ENCODE results near the gene PAPSS1. TPM values are rescaled to one million over a fixed set of nuclear protein-coding genes. Genes with fewer than 3 reads are reported as not detected.

PAPSS1 gene
- polyA plus RNA-seq, 1 donor (not counting 4 experiments of a cell fraction or from before 2014, with no cell fraction given) = 95.2 TPM

- Histone ChIP-seq H3K79me2 (ENCODE audit: control insufficient read depth, insufficient read depth, low read length) (no peaks in the 10 kb centered on the region), H4K20me1 (ENCODE audit: control insufficient read depth, extremely low read depth, insufficient read depth, low read length) (no peaks in the 10 kb centered on the region), H3K4me2 (ENCODE audit: control insufficient read depth, extremely low read depth, insufficient read depth, low read depth, low read length) (no peak overlapping the region), H3K27me3 (ENCODE audit: control insufficient read depth, extremely low read depth, insufficient read depth, low read length) (no peaks in the 10 kb centered on the region), H3K9me1 (ENCODE audit: control insufficient read depth, extremely low read depth, insufficient read depth, low read length) (no peaks in the 10 kb centered on the region), H3K36me3 (ENCODE audit: control insufficient read depth in 2 of 2, extremely low read depth in 1 of 2, insufficient read depth in 2 of 2, low read length in 2 of 2) (peaks cover 0 to 3% of the 10 kb centered on the region in 2 experiments), H3K9me3 (ENCODE audit: control insufficient read depth, low read depth, low read length) (no peaks in the 10 kb centered on the region), H3K4me1 (ENCODE audit: control insufficient read depth, extremely low read depth, insufficient read depth, low read length) (no peaks in the 10 kb centered on the region), H3K27ac (ENCODE audit: control insufficient read depth, insufficient read depth, low read length) (no peak overlapping the region), H3K4me3 (ENCODE audit: control insufficient read depth in 2 of 3, extremely low read depth in 1 of 3, insufficient read depth in 2 of 3, low read depth in 1 of 3, low read length in 3 of 3) (no peak overlapping the region), H3K9ac (ENCODE audit: control insufficient read depth, extremely low read depth, insufficient read depth, low read length) (no peak overlapping the region), H2AFZ (ENCODE audit: control insufficient read depth, low read length) (no peak overlapping the region)
- TF ChIP-seq EZH2 (IDR thresholded peaks at IDR 0.05; ENCODE audit: low read length) (no peak), CTCF (optimal IDR thresholded peaks at IDR 0.05 in 1 of 3, IDR thresholded peaks at IDR 0.05 in 1 of 3, conservative IDR thresholded peaks at IDR 0.05 in 1 of 3; ENCODE audit: extremely low read depth in 1 of 3, insufficient read depth in 2 of 3, low read length in 3 of 3) (no peak)
- DNase-seq (ENCODE audit: low read depth, low spot score) (no peak), FAIRE-seq (no peak)
- dilution Hi-C loops (cut with MboI; ENCODE audit: extremely low pct_ligation_motif_present, low sequenced_read_pairs) = no loop called here
Observed at GRCh38 chr4:107650251-107650650, 69.8 kb downstream of the PAPSS1 start.

- Histone ChIP-seq H3K4me3 (ENCODE audit: control insufficient read depth in 2 of 3, extremely low read depth in 1 of 3, insufficient read depth in 2 of 3, low read depth in 1 of 3, low read length in 3 of 3) (no peak overlapping the region), H4K20me1 (ENCODE audit: control insufficient read depth, extremely low read depth, insufficient read depth, low read length) (no peaks in the 10 kb centered on the region), H2AFZ (ENCODE audit: control insufficient read depth, low read length) (no peak overlapping the region), H3K36me3 (ENCODE audit: control insufficient read depth in 2 of 2, extremely low read depth in 1 of 2, insufficient read depth in 2 of 2, low read length in 2 of 2) (peaks cover 0 to 6% of the 10 kb centered on the region in 2 experiments), H3K27me3 (ENCODE audit: control insufficient read depth, extremely low read depth, insufficient read depth, low read length) (no peaks in the 10 kb centered on the region), H3K4me2 (ENCODE audit: control insufficient read depth, extremely low read depth, insufficient read depth, low read depth, low read length) (no peak overlapping the region), H3K9me1 (ENCODE audit: control insufficient read depth, extremely low read depth, insufficient read depth, low read length) (no peaks in the 10 kb centered on the region), H3K9me3 (ENCODE audit: control insufficient read depth, low read depth, low read length) (no peaks in the 10 kb centered on the region), H3K27ac (ENCODE audit: control insufficient read depth, insufficient read depth, low read length) (no peak overlapping the region), H3K79me2 (ENCODE audit: control insufficient read depth, insufficient read depth, low read length) (no peaks in the 10 kb centered on the region), H3K9ac (ENCODE audit: control insufficient read depth, extremely low read depth, insufficient read depth, low read length) (no peak overlapping the region), H3K4me1 (ENCODE audit: control insufficient read depth, extremely low read depth, insufficient read depth, low read length) (no peaks in the 10 kb centered on the region)
- FAIRE-seq (no peak), DNase-seq (ENCODE audit: low read depth, low spot score) (no peak)
- dilution Hi-C loops (cut with MboI; ENCODE audit: extremely low pct_ligation_motif_present, low sequenced_read_pairs) = no loop called here
- TF ChIP-seq EZH2 (IDR thresholded peaks at IDR 0.05; ENCODE audit: low read length) (no peak), CTCF (optimal IDR thresholded peaks at IDR 0.05 in 1 of 3, IDR thresholded peaks at IDR 0.05 in 1 of 3, conservative IDR thresholded peaks at IDR 0.05 in 1 of 3; ENCODE audit: extremely low read depth in 1 of 3, insufficient read depth in 2 of 3, low read length in 3 of 3) (no peak)
Observed at GRCh38 chr4:107648178-107648991, 71.6 kb downstream of the PAPSS1 start.

All from keratinocyte (primary cell).